Breast epithelium (tissue), 4 donors: Measurements from ENCODE around the gene LBX2. TPM values are rescaled to one million over a fixed set of nuclear protein-coding genes. Genes with fewer than 3 reads are reported as not detected.

Experiments
- DNase-seq, 2 donors: peaks; one replicate each; pipeline ENCODE4 v3.0.0-alpha.2; 2019; ENCODE audit warnings: low spot score in 2 of 2
- H3K27ac ChIP-seq, 2 donors: fragments of 200-600 bp; sonication (generic) in 1 of 2; one replicate each; pipeline ENCODE4 v1.5.1; 2016 to 2019; ENCODE audit warnings: mild to moderate bottlenecking in 1 of 2
- H3K27me3 ChIP-seq, 2 donors: fragments of 200-600 bp; sonication (generic) in 1 of 2; one replicate each; pipeline versions ENCODE4 v1.5.1 to v1.6.0; 2017 to 2019; ENCODE audit warnings: control low read depth in 1 of 2, mild to moderate bottlenecking in 1 of 2
- H3K36me3 ChIP-seq: fragments of 200-600 bp; one replicate; pipeline ENCODE4 v1.5.1; 2019
- H3K4me1 ChIP-seq, 2 donors: fragments of 200-600 bp; sonication (generic); one replicate each; pipeline ENCODE4 v1.5.1; 2016 to 2019; ENCODE audit warnings: control low read depth in 1 of 2
- H3K4me3 ChIP-seq, 3 donors: fragments of 200-600 bp; sonication (generic); 1 replicate in 2 of 3; 2 replicates in 1 of 3; pipeline ENCODE4 v1.5.1; 2016 to 2019; ENCODE audit warnings: mild to moderate bottlenecking in 3 of 3, moderate library complexity in 2 of 3
- H3K9me3 ChIP-seq, 2 donors: fragments of 200-600 bp; sonication (generic) in 1 of 2; one replicate each; pipeline ENCODE4 v1.5.1; 2016 to 2019; ENCODE audit warnings: control low read depth in 1 of 2
- CTCF ChIP-seq, 3 donors: fragments of 450-650 bp; IDR thresholded peaks; one replicate each; pipeline ENCODE4 v1.5.1; 2016 to 2017; ENCODE audit warnings: antibody characterized with exemption in 3 of 3, mild to moderate bottlenecking in 3 of 3, moderate library complexity in 3 of 3
- POLR2A ChIP-seq: fragments of 450-650 bp; IDR thresholded peaks from one replicate; pipeline ENCODE4 v1.6.1; 2016; ENCODE audit warnings: antibody characterized with exemption, mild to moderate bottlenecking, moderate library complexity
- POLR2AphosphoS5 ChIP-seq, 3 donors: sonication (generic); formaldehyde crosslinking; IDR thresholded peaks; one replicate each; pipeline ENCODE4 v1.6.1; 2017; ENCODE audit warnings: antibody characterized with exemption in 3 of 3
- intact Hi-C: fragments of 100-400 bp; cut with DNase I; formaldehyde crosslinking; loops from one replicate; pipeline ENCODE4 v1.15.1; 2023; ENCODE audit warnings: low total_unique reads
- total RNA-seq, 3 donors: library from RNA; depleted of rRNA; stranded (reverse); fragments of >200 nt; gene quantifications; one replicate each; pipeline ENCODE4 v1.1.0, GENCODE V29; 2016

LBX2 gene
- total RNA-seq, 3 donors from 2014 or later = 0.29 to 4.6 (median 1.3) TPM

- no peaks in the 10 kb centered on the region for H3K36me3 ChIP-seq
- no peak overlapping the region for H3K4me3 ChIP-seq
- no peak for DNase-seq
- no peak overlapping the region for H3K27ac ChIP-seq
- H3K9me3 ChIP-seq = no peaks in the 10 kb centered on the region
- no peak for TF ChIP-seq CTCF (IDR thresholded peaks at IDR 0.05)
- no peak for TF ChIP-seq POLR2AphosphoS5 (IDR thresholded peaks at IDR 0.05)
- TF ChIP-seq POLR2A = no peak
- H3K27me3 ChIP-seq = no peaks in the 10 kb centered on the region
- no peaks in the 10 kb centered on the region for H3K4me1 ChIP-seq
- intact Hi-C loops = no loop called here
These were observed 50.6 kb downstream of the LBX2 start for GRCh38 chr2:74448771-74449170.

Other genes with a start within 250 kb of the LBX2 start
- gene SLC4A5, start 156.2 kb downstream of the LBX2 start, total RNA-seq = 1 to 10 TPM; 2.1 to 9.2 (median 6.2) TPM
- gene DCTN1, start 119.3 kb downstream of the LBX2 start, total RNA-seq = 100 to 1,000 TPM in 2 of 3 donors, 10 to 100 TPM in 1; 92.2 to 125 (median 103) TPM
- 1 to 10 TPM in 2 of 3 donors, under 1 TPM in 1; 0.64 to 1.6 (median 1.3) TPM for gene C2orf81, start 78.0 kb downstream of the LBX2 start, total RNA-seq
- gene WDR54, start 77.9 kb downstream of the LBX2 start, total RNA-seq = 10 to 100 TPM in 1 of 3 donors, 1 to 10 TPM in 2; 6.7 to 13.1 (median 9.4) TPM
- 10 to 100 TPM in 2 of 3 donors, 1 to 10 TPM in 1; 9.3 to 49.9 (median 36.7) TPM for gene RTKN, start 57.7 kb downstream of the LBX2 start, total RNA-seq
- 10 to 100 TPM; 12.6 to 26.2 (median 24.4) TPM for gene INO80B, start 44.5 kb downstream of the LBX2 start, total RNA-seq
- 10 to 100 TPM; 58.0 to 70.0 (median 61.9) TPM for gene WBP1, start 41.2 kb downstream of the LBX2 start, total RNA-seq
- gene MOGS, start 34.2 kb downstream of the LBX2 start, total RNA-seq = 10 to 100 TPM; 24.0 to 47.3 (median 44.6) TPM
- 10 to 100 TPM; 17.9 to 49.0 (median 48.2) TPM for gene MRPL53, start 26.9 kb downstream of the LBX2 start, total RNA-seq
- 10 to 100 TPM; 10.6 to 38.0 (median 27.1) TPM for gene CCDC142, start 16.6 kb downstream of the LBX2 start, total RNA-seq
- 10 to 100 TPM; 21.6 to 32.0 (median 27.8) TPM for gene TTC31, start 16.5 kb downstream of the LBX2 start, total RNA-seq
- gene PCGF1, start 8.1 kb upstream of the LBX2 start, total RNA-seq = 10 to 100 TPM; 18.3 to 20.3 (median 19.8) TPM
- not detected for gene TLX2, start 14.8 kb upstream of the LBX2 start, total RNA-seq
- gene DQX1, start 26.6 kb upstream of the LBX2 start, total RNA-seq = under 1 TPM in 1 of 3 donors, not detected in 2; 0.66 TPM
- 100 to 1,000 TPM; 108 to 130 (median 128) TPM for gene AUP1, start 30.1 kb upstream of the LBX2 start, total RNA-seq
- 10 to 100 TPM; 32.1 to 34.5 (median 32.5) TPM for gene HTRA2, start 30.3 kb upstream of the LBX2 start, total RNA-seq
- gene LOXL3, start 54.3 kb upstream of the LBX2 start, total RNA-seq = 1 to 10 TPM; 3.7 to 7.8 (median 6.6) TPM
- gene DOK1, start 55.1 kb upstream of the LBX2 start, total RNA-seq = 10 to 100 TPM; 11.0 to 33.3 (median 13.1) TPM
- gene M1AP, start 148.7 kb upstream of the LBX2 start, total RNA-seq = 1 to 10 TPM in 1 of 3 donors, under 1 TPM in 2; 0.29 to 3.4 (median 0.66) TPM
- 1 to 10 TPM; 4.6 to 8.8 (median 8.5) TPM for gene SEMA4F, start 154.6 kb upstream of the LBX2 start, total RNA-seq